ENCODE results near the gene RAET1G.

- TF ChIP-seq CTCF (conservative IDR thresholded peaks at IDR 0.05; ENCODE audit: low read depth, low read length) = no peak
- no peak for TF ChIP-seq EZH2 (IDR thresholded peaks at IDR 0.05; ENCODE audit: borderline replicate concordance, low read depth, low read length, poor library complexity, severe bottlenecking)
Measured at GRCh38 chr6:149939909-149940671, 17.2 kb upstream of the RAET1G start.
